Liver (tissue), 9 donors: Measurements from ENCODE around the gene SGIP1. TPM values are rescaled to one million over a fixed set of nuclear protein-coding genes. Genes with fewer than 3 reads are reported as not detected.

Source experiments
- DNase-seq: peaks from one replicate; pipeline ENCODE4 v3.0.0-alpha.2; 2017; ENCODE audit warnings: low spot score
- H3K27ac ChIP-seq, 2 donors: one replicate each; pipeline ENCODE4 v1.7.0; 2013; ENCODE audit warnings: inconsistent platforms in 2 of 2, low read length in 2 of 2, control low read depth in 1 of 2, low read depth in 1 of 2, mild to moderate bottlenecking in 1 of 2
- H3K27me3 ChIP-seq, 4 donors: one replicate each; pipeline versions ENCODE4 v1.6.1 to v1.7.0; 2013; ENCODE audit warnings: low read length in 3 of 4, inconsistent platforms in 1 of 4, mild to moderate bottlenecking in 1 of 4, moderate library complexity in 1 of 4; ENCODE audit not compliant: control insufficient read depth in 4 of 4, insufficient read depth in 4 of 4
- H3K36me3 ChIP-seq, 4 donors: one replicate each; pipeline versions ENCODE4 v1.6.1 to v1.7.0; 2013; ENCODE audit warnings: low read length in 3 of 4, mild to moderate bottlenecking in 3 of 4, low read depth in 1 of 4, moderate library complexity in 1 of 4; ENCODE audit not compliant: control insufficient read depth in 4 of 4, insufficient read depth in 3 of 4
- H3K4me1 ChIP-seq, 4 donors: one replicate each; pipeline versions ENCODE4 v1.6.1 to v1.7.0; 2013; ENCODE audit warnings: low read length in 3 of 4, mild to moderate bottlenecking in 3 of 4, moderate library complexity in 1 of 4; ENCODE audit not compliant: control insufficient read depth in 4 of 4, insufficient read depth in 4 of 4
- H3K4me3 ChIP-seq, 3 donors: one replicate each; pipeline versions ENCODE4 v1.6.1 to v1.7.0; 2013; ENCODE audit warnings: low read length in 3 of 3, control low read depth in 1 of 3, low read depth in 1 of 3, mild to moderate bottlenecking in 1 of 3
- H3K9ac ChIP-seq, 2 donors: one replicate each; pipeline ENCODE4 v1.7.0; 2013; ENCODE audit warnings: low read length in 2 of 2, mild to moderate bottlenecking in 2 of 2, moderate library complexity in 2 of 2, control low read depth in 1 of 2, low read depth in 1 of 2
- H3K9me3 ChIP-seq, 4 donors: one replicate each; pipeline versions ENCODE4 v1.6.1 to v1.7.0; 2013; ENCODE audit warnings: low read length in 3 of 4; ENCODE audit not compliant: control insufficient read depth in 4 of 4
- ATF3 ChIP-seq: IDR thresholded peaks from 2 replicates; pipeline ENCODE4 v1.6.1; 2016; ENCODE audit warnings: antibody characterized with exemption
- CTCF ChIP-seq: fragments of 150-350 bp; IDR thresholded peaks from 2 replicates; pipeline ENCODE4 v1.5.1; 2017; ENCODE audit warnings: improper control_type of control experiment, low read depth, low read length; ENCODE audit not compliant: missing input control
- EGR1 ChIP-seq, 2 donors: IDR thresholded peaks; 2 replicates each; pipeline ENCODE4 v1.6.1; 2016 to 2018; ENCODE audit warnings: antibody characterized with exemption in 2 of 2, low read depth in 2 of 2
- FOXA1 ChIP-seq: IDR thresholded peaks from 2 replicates; pipeline ENCODE4 v1.6.1; 2016; ENCODE audit warnings: antibody characterized with exemption
- FOXA2 ChIP-seq: IDR thresholded peaks from 2 replicates; pipeline ENCODE4 v1.6.1; 2016; ENCODE audit warnings: antibody characterized with exemption
- GABPA ChIP-seq, 2 donors: IDR thresholded peaks in 1 of 2; conservative IDR thresholded peaks in 1 of 2; 2 replicates each; pipeline ENCODE4 v1.6.1; 2016; ENCODE audit warnings: antibody characterized with exemption in 2 of 2, mild to moderate bottlenecking in 1 of 2, moderate library complexity in 1 of 2
- HNF4A ChIP-seq, 2 donors: conservative IDR thresholded peaks; 2 replicates each; pipeline ENCODE4 v1.6.1; 2016; ENCODE audit warnings: antibody characterized with exemption in 2 of 2, mild to moderate bottlenecking in 2 of 2
- HNF4G ChIP-seq: IDR thresholded peaks from 2 replicates; pipeline ENCODE4 v1.6.1; 2016; ENCODE audit warnings: antibody characterized with exemption
- MAX ChIP-seq: IDR thresholded peaks from 2 replicates; pipeline ENCODE4 v1.6.1; 2016; ENCODE audit warnings: antibody characterized with exemption
- NR2F2 ChIP-seq: IDR thresholded peaks from 2 replicates; pipeline ENCODE4 v1.6.1; 2016; ENCODE audit warnings: antibody characterized with exemption
- RAD21 ChIP-seq, 2 donors: IDR thresholded peaks; 2 replicates each; pipeline ENCODE4 v1.6.1; 2016; ENCODE audit warnings: antibody characterized with exemption in 2 of 2, mild to moderate bottlenecking in 2 of 2
- RXRA ChIP-seq, 2 donors: IDR thresholded peaks; 2 replicates each; pipeline ENCODE4 v1.6.1; 2017 to 2018; ENCODE audit warnings: antibody characterized with exemption in 2 of 2, mild to moderate bottlenecking in 1 of 2
- SP1 ChIP-seq: IDR thresholded peaks from 2 replicates; pipeline ENCODE4 v1.6.1; 2018; ENCODE audit warnings: antibody characterized with exemption, mild to moderate bottlenecking
- TAF1 ChIP-seq: conservative IDR thresholded peaks from 2 replicates; pipeline ENCODE4 v1.6.1; 2016; ENCODE audit warnings: antibody characterized with exemption, mild to moderate bottlenecking
- ZBTB33 ChIP-seq: IDR thresholded peaks from 2 replicates; pipeline ENCODE4 v1.6.1; 2016; ENCODE audit warnings: antibody characterized with exemption
- WGBS: extraction: QIAGEN DNeasy Blood & Tissue Kit; methylation state at CpG from one replicate; pipeline ENCODE4 v1.1.7; 2013; 5-methylcytosine and 5-hydroxymethylcytosine counted together
- polyA plus RNA-seq, 2 donors: library from polyadenylated mRNA; stranded (reverse) in 1 of 2; unstranded in 1 of 2; fragments of 200-250 nt in 1 of 2; fragments of >200 nt in 1 of 2; fragmentation: Nextera tagmentation in 1 of 2; extraction: Ambion mirVana in 1 of 2; gene quantifications; one replicate each; pipeline versions ENCODE4 v1.2.1 to v1.2.3, GENCODE V29; 2013 to 2015
- total RNA-seq, 2 donors: library from RNA; depleted of rRNA; stranded (reverse); fragments of >200 nt; gene quantifications; one replicate each; pipeline ENCODE4 v1.2.3, GENCODE V29; 2014
- donor health status: healthy.
- donor health status: healthy.
- donor health status: healthy.
- donor health status: healthy.
- donor health status: healthy.

The SGIP1 gene
- total and polyA plus RNA-seq, 4 donors = 0.09 to 2.5 (median 0.38) TPM

- WGBS = 95% methylated on average over 1 of the region's 1 CpG
Measured at GRCh38 chr1:66525086-66525485, 8.9 kb upstream of the SGIP1 start.

GRCh38 chr1:66526036-66526435 is 7.9 kb upstream of the SGIP1 start:
- Histone ChIP-seq H3K4me1 (no peaks in the 10 kb centered on the region), H3K27me3 (no peaks in the 10 kb centered on the region), H3K36me3 (no peaks in the 10 kb centered on the region), H3K9me3 (no peaks in the 10 kb centered on the region), H3K27ac (no peak overlapping the region), H3K4me3 (no peak overlapping the region), H3K9ac (no peak overlapping the region)
- DNase-seq = no peak
- TF ChIP-seq ATF3 = no peak
- no peak for TF ChIP-seq NR2F2
- no peak for TF ChIP-seq CTCF
- no peak for TF ChIP-seq FOXA2
- no peak for TF ChIP-seq HNF4G
- no peak for TF ChIP-seq SP1
- TF ChIP-seq FOXA1 = no peak
- no peak for TF ChIP-seq RAD21 (IDR thresholded peaks at IDR 0.05)
- no peak for TF ChIP-seq HNF4A (conservative IDR thresholded peaks at IDR 0.05)
- no peak for TF ChIP-seq EGR1 (IDR thresholded peaks at IDR 0.05; ENCODE audit: low read depth in 2 of 2)
- TF ChIP-seq TAF1 = no peak
- TF ChIP-seq GABPA (IDR thresholded peaks at IDR 0.05 in 1 of 2, conservative IDR thresholded peaks at IDR 0.05 in 1 of 2) = no peak
- TF ChIP-seq RXRA (IDR thresholded peaks at IDR 0.05) = no peak
- no peak for TF ChIP-seq ZBTB33
- TF ChIP-seq MAX = no peak
- 80% methylated on average over 1 of the region's 1 CpG for WGBS

More at GRCh38 chr1:66525086-66525485, 8.9 kb upstream of the SGIP1 start:
- TF ChIP-seq ZBTB33 = no peak
- TF ChIP-seq FOXA1 = no peak
- no peak for TF ChIP-seq HNF4A (conservative IDR thresholded peaks at IDR 0.05)
- no peak for TF ChIP-seq ATF3
- no peak for TF ChIP-seq HNF4G
- TF ChIP-seq EGR1 (IDR thresholded peaks at IDR 0.05; ENCODE audit: low read depth in 2 of 2) = no peak
- no peak for TF ChIP-seq FOXA2
- Histone ChIP-seq H3K9ac (no peak overlapping the region), H3K4me3 (no peak overlapping the region), H3K36me3 (no peaks in the 10 kb centered on the region), H3K4me1 (no peaks in the 10 kb centered on the region), H3K27ac (no peak overlapping the region), H3K9me3 (no peaks in the 10 kb centered on the region), H3K27me3 (no peaks in the 10 kb centered on the region)
- DNase-seq = no peak
